K562 (cell line): Measurements from ENCODE around the gene AMBP. TPM values are rescaled to one million over a fixed set of nuclear protein-coding genes. Genes with fewer than 3 reads are reported as not detected.

ENCODE experiments used
- ATAC-seq: fragments of 200-7000 bp; cut with Tn5 transposase; 3 replicates; pipeline ENCODE4 v1.9.1; 2020; ENCODE audit warnings: moderate library complexity
- BruUV-seq: library from RNA; stranded (reverse); fragments of 400-500 nt; replicated peaks from 2 replicates; lab custom pipeline; 2021; lab: Mats Ljungman, UMichigan
- CTCF ChIA-PET: fragments of 300-600 bp; formaldehyde crosslinking; extraction: SDS; loops from one replicate; lab custom pipeline; 2021; ENCODE audit warnings: low intra/inter-chr PET ratio; lab: Yijun Ruan, JAX
- POLR2A ChIA-PET: fragments of 300-600, 350-650 bp; sonication (Branson Sonifier 250); formaldehyde crosslinking; extraction: SDS; loops from one replicate; lab custom pipeline; 2021; ENCODE audit warnings: antibody characterized with exemption, inconsistent platforms; lab: Yijun Ruan, JAX
- DNase-seq, 4 experiments: peaks; one replicate each; pipeline versions ENCODE4 v3.0.0 to v3.0.0-alpha.2; 2011 to 2018; ENCODE audit warnings: low spot score in 3 of 4, mixed read lengths in 3 of 4; ENCODE audit errors: extremely low read depth in 1 of 4
- FAIRE-seq: peaks from 2 replicates; lab custom pipeline; 2011; peaks lifted over from hg19 to GRCh38; lab: Jason Lieb, UNC
- H2AFZ ChIP-seq: 2 replicates; pipeline ENCODE4 v1.6.0; 2011; ENCODE audit warnings: low read depth, low read length, control low read depth, inconsistent platforms
- H3K27ac ChIP-seq: fragments of 200-600 bp; 3 replicates; pipeline ENCODE4 v1.8.0; 2011; ENCODE audit warnings: low read depth, mild to moderate bottlenecking, control low read depth, inconsistent platforms, low read length, moderate library complexity, mixed read lengths; ENCODE audit errors: extremely low read depth
- H3K27me3 ChIP-seq, 2 experiments: fragments of 300-600 bp in 1 of 2; 2 replicates in 1 of 2; 3 replicates in 1 of 2; pipeline versions ENCODE4 v1.6.0 to v1.8.0; 2011; ENCODE audit warnings: inconsistent platforms in 2 of 2, low read length in 2 of 2, mild to moderate bottlenecking in 1 of 2, mixed read lengths in 1 of 2, moderate library complexity in 1 of 2; ENCODE audit not compliant: control insufficient read depth in 2 of 2, insufficient read depth in 2 of 2
- H3K36me3 ChIP-seq: fragments of 300-600 bp; 3 replicates; pipeline ENCODE4 v1.8.0; 2011; ENCODE audit warnings: mild to moderate bottlenecking, low read length, inconsistent platforms; ENCODE audit not compliant: control insufficient read depth, insufficient read depth
- H3K4me1 ChIP-seq, 2 experiments: fragments of 200-600 bp in 1 of 2; replicated peaks in 1 of 2; 2 replicates in 1 of 2; 3 replicates in 1 of 2; pipeline versions ENCODE4 v1.5.1 to v1.8.0; 2011; ENCODE audit warnings: inconsistent platforms in 2 of 2, low read length in 2 of 2, mild to moderate bottlenecking in 1 of 2, mixed read lengths in 1 of 2, moderate library complexity in 1 of 2; ENCODE audit not compliant: control insufficient read depth in 2 of 2, insufficient read depth in 2 of 2
- H3K4me2 ChIP-seq: 2 replicates; pipeline ENCODE4 v1.6.1; 2011; ENCODE audit warnings: low read length, control low read depth, inconsistent platforms, mixed read lengths; ENCODE audit not compliant: insufficient read depth
- H3K4me3 ChIP-seq: fragments of 200-600 bp; sonication (generic), shearing (Covaris generic); 2 replicates; pipeline ENCODE4 v1.5.1; 2016; ENCODE audit warnings: control low read depth, inconsistent platforms
- H3K79me2 ChIP-seq: fragments of 200-600 bp; 3 replicates; pipeline ENCODE4 v1.8.0; 2011; ENCODE audit warnings: low read length, inconsistent platforms; ENCODE audit not compliant: control insufficient read depth, insufficient read depth
- H3K9ac ChIP-seq, 2 experiments: 2 replicates each; pipeline versions ENCODE4 v1.6.0 to v1.6.1; 2011; ENCODE audit warnings: low read depth in 2 of 2, low read length in 2 of 2, control low read depth in 1 of 2, inconsistent platforms in 1 of 2, mild to moderate bottlenecking in 1 of 2, mixed read lengths in 1 of 2; ENCODE audit not compliant: insufficient read depth in 1 of 2
- H3K9me1 ChIP-seq: one replicate; pipeline ENCODE4 v1.6.0; 2011; ENCODE audit warnings: inconsistent platforms, mild to moderate bottlenecking, low read length, moderate library complexity; ENCODE audit not compliant: control insufficient read depth, insufficient read depth
- H3K9me3 ChIP-seq: replicated peaks from 2 replicates; pipeline ENCODE4 v1.5.1; 2011; ENCODE audit warnings: low read depth, low read length, inconsistent platforms; ENCODE audit not compliant: control insufficient read depth, insufficient read depth
- H4K20me1 ChIP-seq: replicated peaks from 2 replicates; pipeline ENCODE4 v1.6.1; 2011; ENCODE audit warnings: low read length, inconsistent platforms, mixed read lengths; ENCODE audit not compliant: control insufficient read depth, insufficient read depth
- ARNT ChIP-seq, 2 experiments: fragments of 450-650 bp; IDR thresholded peaks; 2 replicates each; pipeline ENCODE4 v1.6.1; 2016; ENCODE audit warnings: mild to moderate bottlenecking in 1 of 2
- CHD1 ChIP-seq: fragments of 200-600 bp; sonication (generic); IDR thresholded peaks from one replicate; pipeline ENCODE4 v1.6.1; 2012; ENCODE audit warnings: mild to moderate bottlenecking, moderate library complexity, low read length, inconsistent platforms
- CREB5 ChIP-seq: fragments of 250-450 bp; sonication (Bioruptor Pico); IDR thresholded peaks from 2 replicates; pipeline ENCODE4 v1.5.0; 2020; ENCODE audit warnings: mild to moderate bottlenecking
- ILF3 ChIP-seq: fragments of 450-650 bp; IDR thresholded peaks from 2 replicates; pipeline ENCODE4 v1.6.1; 2018; ENCODE audit warnings: antibody characterized with exemption, mild to moderate bottlenecking, moderate library complexity, borderline replicate concordance
- IRF1 ChIP-seq: sonication (generic); formaldehyde crosslinking; IDR thresholded peaks from 2 replicates; pipeline ENCODE4 v1.8.0; 2022; ENCODE audit warnings: missing genetic modification reagents, mild to moderate bottlenecking, borderline replicate concordance
- KAT8 ChIP-seq: fragments of 450-650 bp; IDR thresholded peaks from 2 replicates; pipeline ENCODE4 v1.6.1; 2016; ENCODE audit warnings: low read depth, mild to moderate bottlenecking
- KDM2B ChIP-seq: fragments of 250-450 bp; sonication (Bioruptor Pico); IDR thresholded peaks from 2 replicates; pipeline ENCODE4 v1.8.0; 2021; ENCODE audit warnings: mild to moderate bottlenecking, moderate library complexity
- MXI1 ChIP-seq: IDR thresholded peaks from 2 replicates; pipeline ENCODE4 v1.6.1; 2011; ENCODE audit warnings: low read depth, mild to moderate bottlenecking, improper control_type of control experiment, low read length
- PHF8 ChIP-seq: fragments of 200-600 bp; sonication (generic); IDR thresholded peaks from 2 replicates; pipeline ENCODE4 v1.6.1; 2012; ENCODE audit warnings: mixed run types, mild to moderate bottlenecking, inconsistent platforms, low read length, moderate library complexity, borderline replicate concordance
- PURB ChIP-seq: sonication (generic); formaldehyde crosslinking; IDR thresholded peaks from 2 replicates; pipeline ENCODE4 v1.9.0; 2021; ENCODE audit warnings: low read depth, mild to moderate bottlenecking, missing genetic modification reagents
- RBFOX2 ChIP-seq: fragments of 200-400 bp; formaldehyde crosslinking; IDR thresholded peaks from 2 replicates; pipeline ENCODE4 v1.6.1; 2017; ENCODE audit warnings: low read depth, mild to moderate bottlenecking, low read length, moderate library complexity
- RBM39 ChIP-seq: fragments of 200-400 bp; formaldehyde crosslinking; optimal IDR thresholded peaks from 2 replicates; pipeline ENCODE3; 2018; ENCODE audit warnings: low read depth, low read length
- SRSF3 ChIP-seq: fragments of 200-400 bp; formaldehyde crosslinking; IDR thresholded peaks from 2 replicates; pipeline ENCODE4 v1.6.1; 2016; ENCODE audit warnings: mild to moderate bottlenecking, low read length, moderate library complexity; ENCODE audit not compliant: insufficient read depth
- ZNF561 ChIP-seq: fragments of 450-650 bp; formaldehyde crosslinking; conservative IDR thresholded peaks from 2 replicates; pipeline ENCODE4 v1.4.0; 2020; ENCODE audit warnings: mild to moderate bottlenecking, moderate library complexity
- ZNF77 ChIP-seq: fragments of 250-450 bp; sonication (Bioruptor Pico); IDR thresholded peaks from 2 replicates; pipeline ENCODE4 v1.5.0; 2020
- WGBS: fragments of 100-300 bp; shearing (Covaris generic); methylation state at CpG from one replicate; pipeline ENCODE4 v1.1.6; 2016; ENCODE audit warnings: low coverage, mixed read lengths; ENCODE audit not compliant: insufficient coverage; ENCODE audit errors: missing lambda C conversion rate; 5-methylcytosine and 5-hydroxymethylcytosine counted together
- in situ Hi-C: fragments of 300-500 bp; cut with MboI; formaldehyde crosslinking; loops from 4 replicates; pipeline ENCODE4 v1.15.0; 2018; ENCODE audit warnings: inconsistent platforms, mixed read lengths
- intact Hi-C: fragments of 100-400 bp; cut with micrococcal nuclease; formaldehyde crosslinking; loops from 2 replicates; pipeline ENCODE4 v1.14.2; 2022
- polyA plus RNA-seq, 8 experiments: library from polyadenylated mRNA; depleted of rRNA in 4 of 8; stranded (reverse) in 5 of 8; unstranded in 3 of 8; fragments of >200 nt; fragmentation: Nextera tagmentation in 2 of 8; fragmentation: Illumina TruSeq in 1 of 8; extraction: Ambion mirVana in 2 of 8; extraction: Trizol in 1 of 8; gene quantifications; 2 replicates each; pipeline versions ENCODE4 v1.2.1 to v1.2.3, GENCODE V29; 2011 to 2014; ENCODE audit warnings: inconsistent platforms in 1 of 8, missing spikeins in 1 of 8
- total RNA-seq, 7 experiments: library from RNA; depleted of rRNA in 6 of 7; stranded (reverse); fragments of >200 nt in 6 of 7; fragmentation: Illumina TruSeq in 2 of 7; extraction: Trizol in 2 of 7; gene quantifications; 2 replicates each; pipeline versions ENCODE4 v1.2.1 to v1.2.3, GENCODE V29; 2011 to 2021; ENCODE audit warnings: low replicate concordance in 1 of 7
- TF ChIP-seq, protein P1 (sequence below): fragments of 450-650 bp; IDR thresholded peaks from 2 replicates; pipeline ENCODE4 v1.6.1; 2016; ENCODE audit warnings: antibody characterized with exemption

Gene AMBP
- total and polyA plus RNA-seq, 9 of the 15 experiments (the other 6 are each of a cell fraction or from before 2014, with no cell fraction given): 1.3 TPM; not detected in 8

DNA sequence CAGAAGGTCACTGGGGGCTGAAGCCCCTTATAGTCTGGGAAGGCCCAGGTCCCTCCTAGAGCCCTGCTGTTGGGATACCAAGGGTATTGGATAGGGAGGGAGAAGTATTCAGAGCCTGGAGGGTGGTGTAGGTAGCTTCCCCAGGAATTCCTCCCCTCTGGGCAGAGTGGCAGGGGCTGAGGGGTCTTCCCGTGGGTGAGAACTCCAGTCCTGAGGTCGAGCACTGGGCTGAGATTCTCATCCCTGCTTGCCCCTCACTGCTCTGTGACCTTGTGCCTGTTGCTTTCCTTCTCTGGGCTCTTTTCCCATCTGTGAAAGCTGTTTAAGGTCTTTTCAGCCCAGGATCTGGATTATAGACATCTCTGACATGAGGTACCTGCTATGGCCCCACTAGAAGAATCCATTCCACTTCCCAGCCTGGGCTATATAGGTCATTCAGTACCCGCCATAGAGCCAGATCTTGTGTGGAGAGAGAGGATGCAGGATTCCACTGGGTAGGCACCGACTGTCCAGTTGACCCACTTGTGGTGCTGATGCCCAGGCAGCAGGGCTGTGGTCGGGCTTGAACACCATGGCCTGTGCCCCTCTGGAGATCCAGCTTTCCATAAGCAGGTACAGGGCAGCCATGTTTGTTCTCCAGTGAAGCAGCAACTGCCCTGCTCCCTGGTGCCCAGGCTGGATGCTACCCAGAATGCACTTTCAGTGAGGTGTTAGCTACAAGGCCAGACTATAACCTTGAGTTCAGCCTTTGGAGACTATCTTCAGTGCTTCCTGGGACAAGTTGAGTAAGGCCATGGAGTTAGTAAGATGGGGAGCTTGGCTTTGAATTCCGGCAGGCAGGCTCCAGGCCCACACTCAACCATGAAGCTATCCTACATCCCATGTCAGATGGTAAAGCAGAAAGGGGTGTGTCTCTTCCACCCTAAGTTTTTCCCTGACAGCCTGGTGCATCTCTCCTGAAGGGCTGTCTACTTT, 60.1 kb downstream of the AMBP start (continued):
- no peak for TF ChIP-seq ILF3
- TF ChIP-seq, all 486 proteins: peak for 0

GRCh38 chr9:114016629-114017423, 61.3 kb downstream of the AMBP start:
- Histone ChIP-seq H3K4me1 (no peaks in the 10 kb centered on the region), H3K9ac (no peak overlapping the region), H3K79me2 (no peaks in the 10 kb centered on the region), H3K9me1 (no peaks in the 10 kb centered on the region), H3K9me3 (no peaks in the 10 kb centered on the region), H3K27me3 (no peaks in the 10 kb centered on the region), H3K4me3 (no peak overlapping the region), H3K36me3 (no peaks in the 10 kb centered on the region), H3K4me2 (no peak overlapping the region), H2AFZ (no peak overlapping the region), H3K27ac (no peak overlapping the region), H4K20me1 (no peaks in the 10 kb centered on the region)
- POLR2A ChIA-PET: interaction anchor here (0.6 kb wide), 3 partner anchors 21 to 351 kb away, joined by 3 to 4 read pairs (median 3); no protein-coding TSS in a partner anchor
- CTCF ChIA-PET: no interaction called here
- 40% methylated on average over 12 of the region's 14 CpGs for WGBS
- ATAC-seq (no peak), FAIRE-seq (no peak), DNase-seq (no peak)
- in situ Hi-C loops (no loop called here), intact Hi-C loops (no loop called here)
- BruUV-seq: no TSS peak
- no peak for TF ChIP-seq ZNF77 (CRISPR knock-in tag)
- TF ChIP-seq MXI1: no peak
- TF ChIP-seq RBM39: no peak
- TF ChIP-seq PURB (CRISPR knock-in tag): no peak
- TF ChIP-seq KDM2B (CRISPR knock-in tag): no peak
- TF ChIP-seq PHF8: no peak
- TF ChIP-seq CREB5 (CRISPR knock-in tag): no peak
- TF ChIP-seq, protein P1, sequence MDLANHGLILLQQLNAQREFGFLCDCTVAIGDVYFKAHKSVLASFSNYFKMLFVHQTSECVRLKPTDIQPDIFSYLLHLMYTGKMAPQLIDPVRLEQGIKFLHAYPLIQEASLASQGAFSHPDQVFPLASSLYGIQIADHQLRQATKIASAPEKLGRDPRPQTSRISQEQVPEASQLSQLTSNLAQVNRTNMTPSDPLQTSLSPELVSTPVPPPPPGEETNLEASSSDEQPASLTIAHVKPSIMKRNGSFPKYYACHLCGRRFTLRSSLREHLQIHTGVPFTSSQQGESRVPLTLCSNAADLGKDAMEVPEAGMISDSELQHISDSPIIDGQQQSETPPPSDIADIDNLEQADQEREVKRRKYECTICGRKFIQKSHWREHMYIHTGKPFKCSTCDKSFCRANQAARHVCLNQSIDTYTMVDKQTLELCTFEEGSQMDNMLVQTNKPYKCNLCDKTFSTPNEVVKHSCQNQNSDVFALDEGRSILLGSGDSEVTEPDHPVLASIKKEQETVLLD: no peak
- TF ChIP-seq RBFOX2: no peak
- no peak for TF ChIP-seq ARNT (IDR thresholded peaks at IDR 0.05)
- TF ChIP-seq SRSF3: no peak
- no peak for TF ChIP-seq IRF1 (CRISPR knock-in tag)
- TF ChIP-seq ZNF561 (CRISPR knock-in tag): no peak
- TF ChIP-seq CHD1: no peak
- TF ChIP-seq KAT8: no peak
